ENCODE measurements around the gene RBBP7.

RBBP7 gene

DNA sequence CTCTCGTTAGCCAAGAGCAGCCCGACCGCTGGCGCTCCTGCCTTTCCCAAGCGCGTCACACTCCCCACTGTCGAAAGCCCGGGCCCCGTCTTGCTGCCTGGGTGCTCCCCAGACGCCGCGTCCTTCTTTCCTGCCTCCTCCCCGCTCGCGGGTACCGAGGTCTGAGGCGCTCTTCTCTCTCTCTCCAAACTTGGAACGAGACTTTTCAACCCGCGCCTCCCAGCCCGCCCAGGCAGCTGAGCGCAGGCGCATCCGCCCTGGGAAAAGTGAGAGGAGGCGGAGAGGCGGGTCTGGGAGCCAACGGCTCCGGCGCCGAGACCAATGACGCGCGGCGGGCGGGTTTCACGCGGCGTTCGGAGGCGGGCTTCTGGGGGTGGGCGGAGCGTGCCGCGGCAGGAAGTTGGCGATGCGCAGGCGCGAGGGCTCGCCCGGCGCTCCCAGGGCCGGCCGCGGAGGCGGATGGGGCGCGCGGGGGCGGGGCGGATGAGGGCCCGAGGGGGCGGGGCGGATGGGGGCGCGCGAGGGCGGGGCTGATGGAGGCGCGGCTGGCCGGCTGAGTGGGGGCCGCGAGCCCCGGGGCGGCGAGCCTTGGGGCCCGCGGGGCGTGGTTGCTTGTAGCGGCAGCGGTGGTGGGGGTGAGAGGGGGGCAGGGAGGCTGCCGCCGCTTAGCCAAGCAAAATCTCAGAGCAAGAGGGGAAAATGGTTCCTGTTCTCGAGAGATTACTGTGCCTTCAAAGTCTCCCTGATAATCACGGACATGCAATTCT is at the start of gene RBBP7:
TSS of gene RBBP7 (minus strand) at position 268 of the 767 bp plus-strand sequence. CDS start 309 bp downstream, outside the sequence.
- peak; percentile 71 for DNase-seq

DNA sequence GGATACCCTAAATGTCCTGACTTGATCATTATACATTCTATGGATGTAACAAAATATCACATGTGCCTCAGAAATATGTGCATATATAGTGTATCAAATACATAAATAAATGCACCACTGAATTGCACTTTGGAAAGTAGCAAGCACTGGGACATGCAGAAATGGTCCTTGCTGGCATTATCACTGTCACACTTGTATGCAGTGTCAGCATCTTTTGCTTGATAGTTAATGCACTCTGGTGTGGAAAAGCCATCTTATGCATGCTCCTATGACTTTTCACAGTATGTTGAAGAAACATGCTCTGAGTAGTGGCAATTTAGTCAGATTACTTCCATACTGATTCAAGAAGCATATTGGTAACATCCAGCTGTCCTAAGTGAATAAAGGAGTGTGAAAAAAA is 48.8 kb upstream of the RBBP7 start:
- no peak for DNase-seq

DNA sequence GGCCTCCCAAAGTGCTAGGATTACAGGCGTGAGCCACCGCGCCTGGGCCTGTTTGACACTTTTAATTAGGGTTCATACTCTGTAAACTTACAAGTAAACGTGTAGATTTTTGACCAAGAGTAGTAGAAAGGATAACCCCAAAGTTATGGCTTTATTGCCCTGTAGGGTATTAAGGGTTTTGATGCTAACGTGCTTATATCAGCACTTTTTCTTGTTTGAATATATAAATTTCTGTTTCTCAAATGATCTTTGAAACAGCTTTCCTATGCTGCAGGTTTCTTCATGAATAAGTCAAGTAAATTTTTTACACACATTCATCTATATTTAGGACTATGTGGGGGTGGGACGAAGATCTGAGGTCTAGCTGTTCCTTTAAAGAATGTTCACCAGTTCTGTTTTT is 47.0 kb upstream of the RBBP7 start:
- DNase-seq, result no peak

DNA sequence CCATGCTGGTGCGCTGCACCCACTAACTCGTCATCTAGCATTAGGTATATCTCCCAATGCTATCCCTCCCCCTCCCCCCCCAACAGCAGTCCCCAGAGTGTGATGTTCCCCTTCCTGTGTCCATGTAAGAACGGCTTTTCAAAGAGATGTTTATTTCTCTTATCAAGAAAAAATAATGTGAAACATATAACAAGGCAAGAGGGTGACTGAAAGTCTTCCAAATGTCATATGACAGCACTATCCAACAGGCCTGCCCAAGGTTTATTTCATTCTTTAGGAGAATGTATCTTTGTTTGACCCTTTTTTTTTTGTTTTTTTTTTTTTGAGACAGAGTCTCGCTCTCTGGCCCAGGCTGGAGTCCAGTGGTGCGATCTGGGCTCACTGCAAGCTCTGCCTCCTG is 46.4 kb upstream of the RBBP7 start:
- no peak for DNase-seq

DNA sequence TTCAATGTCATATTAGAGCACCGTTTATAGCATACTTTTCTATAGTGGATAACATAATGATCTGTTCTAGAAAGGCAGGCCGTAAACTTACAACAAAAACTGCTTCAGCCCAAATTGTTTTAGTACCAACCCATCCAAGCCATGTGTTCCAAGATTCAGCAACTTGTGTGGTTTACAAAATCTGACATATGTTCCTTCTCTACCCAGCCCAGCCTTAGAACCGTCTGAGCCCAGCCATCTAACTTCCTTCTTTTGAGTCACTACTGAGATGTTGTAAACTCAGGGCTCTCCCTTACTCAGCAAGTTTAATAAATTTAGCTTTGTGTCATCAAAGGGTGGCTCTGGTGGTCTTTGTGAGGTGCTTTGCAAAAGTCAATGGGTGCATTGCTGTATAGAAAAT is 43.9 kb upstream of the RBBP7 start:
- DNase-seq, result no peak

DNA sequence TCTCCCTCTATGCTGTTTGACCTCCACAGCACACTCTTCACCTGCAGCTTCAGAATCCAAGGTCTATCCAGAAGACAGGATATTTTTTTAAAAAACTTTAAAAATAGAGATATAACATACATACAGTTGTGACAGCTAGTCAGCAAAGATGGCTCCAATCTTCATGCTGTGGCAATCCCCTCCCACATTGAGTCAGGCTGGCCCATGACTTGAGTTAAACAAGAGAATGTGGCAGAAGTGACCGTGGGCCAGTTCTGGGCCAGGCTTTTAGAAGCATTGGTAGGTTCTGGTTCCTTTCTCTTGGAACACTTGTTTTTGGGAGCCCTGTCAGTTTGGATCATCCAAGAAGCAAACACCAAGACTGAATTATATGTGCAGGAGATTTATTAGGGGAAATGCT is 40.2 kb upstream of the RBBP7 start:
- DNase-seq, result no peak

DNA sequence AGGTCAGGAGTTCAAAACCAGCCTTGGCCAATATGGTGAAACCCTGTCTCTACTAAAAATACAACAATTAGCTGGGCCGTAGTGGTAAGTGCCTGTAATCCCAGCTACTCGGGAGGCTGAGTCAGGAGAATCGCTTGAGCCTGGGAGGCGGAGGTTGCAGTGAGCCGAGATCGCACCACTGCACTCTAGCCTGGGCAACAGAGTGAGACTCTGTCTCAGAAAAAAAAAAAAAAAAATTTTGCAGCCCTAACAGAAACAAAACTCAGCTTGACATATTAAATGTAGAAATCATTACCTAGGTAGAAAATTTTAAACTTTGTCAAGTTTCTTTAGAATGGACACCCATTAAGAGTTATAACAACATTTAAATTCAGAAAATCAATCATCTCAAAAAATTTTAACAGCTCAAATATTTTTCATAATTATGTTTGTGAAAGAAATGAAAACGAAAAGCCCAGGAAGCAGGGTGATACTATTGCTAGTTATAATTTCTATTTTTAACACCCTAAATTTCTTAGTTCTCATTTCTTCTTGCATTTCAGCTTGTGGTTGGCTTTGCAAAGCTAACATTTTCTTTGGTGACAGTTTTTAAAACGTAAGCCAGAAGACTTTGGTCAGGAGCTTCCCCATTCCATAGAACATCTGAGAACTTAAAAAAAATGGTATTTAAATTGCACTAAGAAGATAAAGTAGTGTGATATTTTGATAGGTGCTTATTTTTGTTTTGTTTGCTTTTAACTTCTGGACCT is 33.3 kb upstream of the RBBP7 start:
- DNase-seq, result no peak

DNA sequence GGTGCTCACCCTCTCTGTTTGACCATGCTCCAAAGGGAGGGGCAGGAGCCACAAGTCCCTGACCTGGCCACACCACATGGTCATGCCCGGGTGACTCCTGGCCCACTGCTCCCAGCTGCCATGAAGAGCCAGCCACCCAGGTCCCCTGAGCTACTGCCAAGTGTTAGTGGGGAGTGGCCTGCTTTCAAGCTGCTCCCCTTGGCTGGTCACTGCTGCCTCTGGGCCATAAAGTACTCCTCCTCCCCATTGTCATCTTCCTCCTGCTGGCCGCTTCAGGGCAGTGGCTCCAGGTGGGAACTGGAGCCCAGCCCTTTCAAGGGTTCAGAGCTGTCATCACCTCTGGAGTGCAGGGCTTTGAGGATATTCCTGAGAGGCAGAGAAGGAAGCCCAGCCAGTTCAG is 27.3 kb upstream of the RBBP7 start:
- no peak for DNase-seq

DNA sequence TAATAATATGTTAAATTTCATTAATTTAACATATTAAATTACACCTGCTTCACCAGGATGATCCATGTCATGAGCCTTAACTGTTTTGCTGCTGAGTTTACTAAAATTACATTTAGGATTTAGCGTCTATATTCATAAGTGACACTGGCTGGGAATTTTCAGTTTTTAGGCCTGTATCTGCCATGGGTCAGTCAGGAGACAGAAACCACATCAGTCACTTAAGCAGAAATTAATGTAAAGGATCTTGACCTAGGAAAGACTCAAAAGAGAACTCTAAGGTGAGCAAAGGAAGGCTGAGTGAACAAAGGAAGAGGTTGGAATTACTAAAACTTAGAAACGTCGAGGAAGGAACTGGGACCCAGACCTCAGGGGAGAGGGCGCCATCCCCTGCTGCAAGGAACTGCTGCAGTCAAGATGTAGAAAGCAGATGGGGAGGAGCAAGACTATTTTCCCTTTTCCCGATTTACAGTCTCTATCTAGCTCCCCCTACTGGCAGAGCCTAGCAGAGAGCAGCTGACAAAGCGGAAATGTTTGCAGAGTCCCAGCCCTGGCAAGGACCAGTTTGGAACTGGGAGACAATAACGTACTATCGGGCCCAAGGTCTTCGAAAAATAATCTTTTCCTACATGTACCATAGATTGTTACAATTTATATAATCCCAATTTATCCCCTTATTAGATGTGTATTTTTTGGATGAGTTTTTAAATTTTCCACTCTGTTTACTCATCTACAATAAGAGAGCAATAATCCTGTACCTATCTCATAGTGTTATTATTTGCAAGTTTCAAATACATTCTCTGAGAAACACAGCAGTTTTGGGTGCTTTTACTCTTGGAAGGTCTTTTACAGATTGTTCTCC is 22.6 kb upstream of the RBBP7 start:
- peak; percentile 20 for DNase-seq

DNA sequence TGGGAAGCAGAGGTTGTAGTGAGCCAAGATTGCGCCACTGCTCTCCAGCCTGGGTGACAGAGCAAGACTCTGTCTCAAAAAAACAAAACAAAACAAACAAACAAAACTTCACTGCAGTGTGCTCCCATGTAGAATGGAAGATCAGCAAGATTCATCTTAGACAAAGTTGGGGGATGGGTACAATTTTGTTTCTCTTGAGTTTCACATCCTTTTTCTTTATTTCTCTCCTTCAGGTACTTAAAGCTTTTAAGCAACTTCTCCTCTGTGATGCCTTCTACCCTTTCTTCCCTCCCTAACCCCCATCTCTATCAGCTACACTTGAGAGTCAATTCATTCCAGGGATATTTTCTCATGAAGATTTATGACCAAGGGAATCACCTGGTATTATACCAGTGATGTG is 15.5 kb upstream of the RBBP7 start:
- DNase-seq, result no peak

DNA sequence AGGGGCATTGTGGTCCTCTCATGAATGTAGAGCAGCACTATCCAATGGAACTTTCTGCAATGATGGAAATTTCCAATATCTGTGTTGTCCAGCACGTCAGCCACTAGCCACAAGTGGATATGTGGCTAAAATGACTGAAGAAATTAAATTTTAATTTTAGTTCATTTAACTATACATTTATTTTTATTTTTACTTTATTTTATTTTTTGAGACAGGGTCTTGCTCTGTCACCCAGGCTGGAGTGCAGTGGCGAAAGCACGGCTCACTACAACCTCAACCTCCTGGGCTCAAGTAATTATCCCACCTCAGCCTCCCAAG is 13.3 kb upstream of the RBBP7 start:
- DNase-seq, result no peak

DNA sequence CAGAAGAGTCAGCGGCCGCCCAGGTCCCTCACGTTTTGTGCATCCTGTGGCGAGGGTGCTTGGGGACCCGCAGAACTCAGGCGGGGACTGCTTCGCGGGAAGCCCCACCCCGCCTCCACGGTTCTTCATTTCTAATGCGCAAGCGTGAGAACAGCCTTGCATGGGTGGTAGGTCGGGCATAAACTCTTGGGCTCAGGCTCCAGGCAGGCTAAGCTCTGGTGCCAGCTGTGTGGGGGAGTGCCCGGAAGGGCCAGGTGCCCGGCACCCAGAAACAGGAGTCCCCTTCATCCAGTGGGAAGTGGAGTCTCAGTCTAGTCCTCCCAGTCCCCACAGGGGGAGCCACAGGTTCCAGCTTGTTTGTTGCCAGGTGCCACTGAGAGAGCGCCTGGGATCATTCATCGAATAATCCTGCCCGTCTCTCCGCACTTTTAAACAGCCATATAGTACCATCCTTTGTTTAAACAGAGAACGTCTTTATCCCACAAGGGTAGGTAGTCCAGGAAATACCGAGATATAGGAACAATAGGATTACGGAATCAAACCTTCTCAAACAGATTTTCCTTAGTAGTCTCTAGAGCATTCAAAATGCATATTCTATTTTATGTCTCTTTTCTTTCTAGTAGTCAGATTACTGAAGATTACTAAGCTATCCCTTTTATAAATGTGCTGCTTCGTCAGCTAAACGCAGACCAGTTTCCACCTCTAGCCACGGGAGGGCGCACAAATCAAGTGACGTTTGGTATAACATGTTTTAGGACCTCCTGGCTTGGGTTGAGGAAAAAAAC is 12.7 kb upstream of the RBBP7 start:
- peak; percentile 79 for DNase-seq

DNA sequence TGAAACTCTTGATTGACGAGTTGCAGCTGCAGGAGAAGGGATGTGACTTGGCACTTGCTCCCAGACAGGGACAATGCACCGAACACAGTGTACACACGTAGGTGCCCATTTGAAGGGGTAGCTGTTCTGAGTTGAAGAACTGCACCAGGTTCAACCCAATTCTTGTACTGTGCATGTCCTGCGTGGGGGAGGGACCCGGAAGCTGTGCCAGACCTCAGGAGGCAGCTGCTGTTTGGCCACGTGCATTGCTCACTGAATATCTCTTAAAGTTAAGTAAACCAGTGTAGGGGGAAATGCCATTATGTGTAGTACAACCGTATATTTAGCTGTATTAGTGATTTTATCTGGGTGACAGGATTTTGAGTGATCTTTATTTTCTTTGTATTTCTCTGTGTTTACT is 12.0 kb upstream of the RBBP7 start:
- no peak for DNase-seq

DNA sequence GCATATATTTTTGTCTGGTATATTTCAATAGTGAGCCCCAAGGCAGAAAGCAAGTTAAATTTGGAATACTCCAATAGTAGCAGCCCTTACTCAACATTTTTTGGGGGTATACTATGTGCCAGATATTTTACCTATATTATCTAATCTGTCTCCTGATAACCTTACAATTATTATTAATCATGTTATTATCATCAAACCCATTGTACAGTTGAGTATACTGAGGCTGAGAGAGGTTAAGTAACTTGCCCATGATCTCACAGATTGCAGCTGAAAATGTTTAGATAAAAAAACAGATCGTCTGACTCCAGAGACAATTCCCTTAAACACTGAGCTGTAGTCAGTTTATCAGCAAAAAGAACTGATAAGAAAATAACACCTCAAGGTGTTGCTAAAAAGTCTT is 6.5 kb upstream of the RBBP7 start:
- no peak for DNase-seq

DNA sequence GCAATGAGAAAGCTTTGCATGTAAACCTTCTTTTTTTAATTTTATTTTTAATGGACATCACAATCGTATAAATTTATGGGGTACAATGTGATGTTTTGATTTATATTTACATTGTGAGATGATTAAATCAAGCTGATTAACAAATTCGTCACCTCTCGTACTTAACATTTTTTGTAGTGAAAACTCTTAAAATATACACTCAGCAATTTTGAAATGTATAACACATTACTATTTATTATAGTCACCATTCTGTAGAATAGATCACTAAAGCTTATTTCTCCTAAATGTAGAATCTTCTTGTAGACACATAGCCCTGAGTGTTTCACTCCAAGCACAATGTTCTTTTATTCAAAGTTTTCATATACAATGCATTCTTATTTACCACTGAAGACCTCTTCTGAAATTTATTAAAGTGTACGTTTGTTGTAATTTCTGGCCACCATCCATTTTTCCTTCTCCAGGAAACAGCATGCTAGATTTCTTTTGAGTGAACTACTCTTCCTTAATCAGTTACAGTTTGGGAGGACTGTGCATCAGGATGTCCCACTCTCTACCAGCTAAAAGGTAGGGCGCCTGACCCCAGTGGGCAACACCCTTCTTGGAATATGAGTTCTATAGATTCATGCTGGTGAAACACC is 4.4 kb upstream of the RBBP7 start:
- DNase-seq, result no peak

DNA sequence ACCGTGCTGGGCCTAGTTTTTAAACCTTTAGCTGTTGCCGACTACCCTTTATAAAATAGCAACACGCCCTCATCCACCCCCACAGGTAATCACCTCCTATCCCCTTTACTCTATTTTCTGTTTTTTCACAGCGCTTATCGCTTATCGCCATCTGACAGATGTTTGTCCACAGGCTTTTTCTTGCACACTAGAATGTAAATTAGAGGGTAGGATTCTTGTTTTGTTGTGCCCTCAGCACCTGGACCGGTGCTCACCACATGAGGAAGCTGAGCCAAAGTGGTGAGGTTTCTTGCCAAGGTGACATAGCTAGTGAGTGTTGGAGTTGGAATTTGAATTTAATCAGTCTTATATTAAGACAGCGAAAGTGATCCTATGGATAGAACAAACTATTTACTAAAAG is 2.9 kb upstream of the RBBP7 start:
- DNase-seq, result no peak

DNA sequence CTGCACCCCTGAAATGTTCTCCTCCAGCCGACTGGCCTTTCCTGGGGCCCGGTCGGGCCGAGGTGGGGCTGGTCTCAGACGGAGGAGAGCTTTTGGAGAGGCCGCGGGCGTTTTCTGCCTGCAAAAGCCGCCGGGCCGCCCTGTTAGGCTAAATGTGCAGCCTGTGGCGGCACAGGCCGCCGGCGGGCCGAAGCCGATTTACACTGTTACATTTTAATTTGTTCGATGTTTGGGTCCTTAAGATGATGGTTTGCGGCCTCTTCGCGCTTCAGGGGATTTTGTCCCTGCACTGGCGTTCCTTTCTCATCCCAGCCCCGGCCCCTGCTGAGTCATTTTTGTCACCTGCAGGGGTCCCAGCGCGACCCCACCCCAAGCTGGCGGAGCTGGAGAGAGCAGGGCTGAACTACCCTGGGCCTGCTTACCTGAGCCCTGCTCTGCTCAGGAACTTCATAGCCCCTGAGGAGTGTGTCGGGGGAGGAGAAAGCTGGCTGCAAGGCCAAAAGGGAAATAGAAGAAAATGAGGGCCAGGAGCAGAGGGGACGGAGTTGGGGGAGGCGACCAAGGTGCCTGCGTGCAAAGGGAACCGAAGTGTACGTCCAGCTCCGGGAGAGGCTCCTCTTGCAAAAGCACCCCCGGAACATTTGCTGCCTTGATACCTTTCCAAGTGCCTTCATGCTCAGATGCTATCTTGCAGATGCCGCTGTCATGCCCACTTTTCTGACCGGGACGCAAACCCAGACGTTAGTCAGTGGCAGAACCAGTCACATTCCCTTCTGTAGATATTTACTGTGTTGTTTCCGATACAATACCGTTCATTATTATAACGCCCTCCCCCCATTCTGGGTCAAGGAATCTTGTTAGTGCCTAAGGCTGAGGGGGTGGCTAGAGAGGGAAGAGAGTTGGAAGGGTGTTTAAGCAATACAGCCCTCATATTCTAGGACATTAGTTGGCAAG is 977 bp upstream of the RBBP7 start:
- DNase-seq, result no peak

DNA sequence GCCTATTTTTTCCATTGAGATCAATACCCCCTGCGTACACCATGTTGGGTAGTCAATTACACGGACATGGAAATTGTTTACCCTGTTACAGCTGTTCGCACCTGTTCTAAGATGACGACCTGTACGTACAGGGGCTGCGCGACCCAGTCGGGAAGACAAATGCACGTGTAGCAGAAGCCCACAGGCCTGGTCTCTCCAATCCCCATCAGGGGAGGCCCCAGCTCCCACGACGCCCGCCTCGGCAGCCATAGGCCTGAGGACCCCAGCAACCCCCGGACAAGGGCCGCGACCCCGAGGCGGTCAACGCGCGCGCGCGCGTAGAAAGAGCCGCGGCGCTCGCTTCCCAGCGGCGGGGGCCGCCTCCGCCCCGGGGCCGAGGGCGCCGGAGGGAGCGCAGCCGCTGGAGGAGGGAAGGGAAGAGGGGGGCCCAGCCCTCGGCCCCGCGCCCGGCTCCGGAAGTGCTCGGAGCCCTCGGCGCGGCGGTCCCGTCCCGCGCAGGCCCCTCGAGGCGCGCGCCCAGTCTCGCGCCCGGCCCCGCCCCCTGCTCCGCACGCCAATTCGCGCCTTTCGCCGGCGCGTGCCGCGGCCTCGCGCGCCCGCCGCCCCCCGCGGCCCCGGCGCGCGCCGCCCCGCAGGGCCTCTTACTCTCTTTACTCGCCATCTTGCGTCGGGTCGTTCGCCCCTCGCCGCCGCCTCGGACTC is 618 bp downstream of the RBBP7 start:
- DNase-seq, result no peak

DNA sequence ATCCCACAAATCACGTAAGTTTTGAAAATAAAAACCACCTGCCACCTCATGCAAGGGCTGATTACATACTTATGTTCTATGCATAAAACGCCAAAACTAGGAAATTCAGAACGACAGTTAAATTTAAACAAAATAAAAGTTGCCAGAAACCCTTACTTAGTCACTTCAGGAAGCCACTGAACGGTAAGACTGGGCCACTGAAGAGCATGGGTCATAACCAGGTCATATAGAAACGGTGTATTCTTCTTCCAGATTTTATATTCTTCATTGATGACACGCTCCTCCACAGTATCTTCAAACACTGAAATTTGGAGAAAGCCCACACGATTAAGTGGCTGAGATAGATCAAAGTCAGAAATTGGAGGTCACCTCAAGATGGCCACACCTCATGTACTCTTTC is 1.2 kb downstream of the RBBP7 start:
- no peak for DNase-seq

DNA sequence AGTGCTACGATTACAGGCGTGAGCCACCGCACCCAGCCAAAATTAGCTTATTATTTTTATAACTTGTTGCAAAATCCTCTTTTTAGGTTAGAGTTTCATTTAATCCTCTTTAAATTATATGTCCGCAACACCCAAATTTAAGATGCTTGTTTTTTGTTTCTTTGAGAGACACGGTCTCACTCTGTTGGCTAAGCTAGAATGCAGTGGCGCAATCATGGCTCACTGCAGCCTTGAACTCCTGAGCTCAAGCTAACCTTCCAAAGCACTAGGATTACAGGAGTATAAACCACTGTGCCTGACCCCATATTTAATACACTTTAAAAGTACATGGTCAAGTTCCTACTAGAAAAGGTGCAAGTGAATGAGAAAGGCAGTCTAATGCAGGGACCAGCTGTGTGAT is 2.2 kb downstream of the RBBP7 start:
- DNase-seq, result no peak

DNA sequence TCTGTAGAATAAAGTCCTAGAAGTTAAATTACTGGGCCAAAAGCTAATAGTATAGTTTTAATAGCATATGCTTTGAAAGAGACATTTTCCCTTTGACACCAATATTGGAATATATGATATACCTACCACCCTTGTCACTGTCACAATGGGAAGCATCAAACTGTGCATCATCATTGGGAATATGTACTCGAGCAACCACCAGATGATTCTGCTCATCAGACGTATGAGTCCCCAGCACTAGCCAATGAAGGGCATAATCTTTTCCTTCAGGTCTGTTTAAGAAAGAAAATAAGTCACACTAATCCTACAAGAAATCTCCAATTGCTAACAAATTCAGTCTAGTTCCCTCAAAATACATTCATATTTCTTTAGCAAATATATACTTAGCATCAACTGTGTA is 7.3 kb downstream of the RBBP7 start:
- no peak for DNase-seq

Measured in NCI-H1417 treated with DMSO at 0.1 percent for 48 hours (cell line).